NCI-H1417 (cell line): ENCODE data around the gene TP53I11.

Experiments used
- DNase-seq, 3 experiments: peaks; one replicate each; lab custom pipeline; 2025; lab: John Stamatoyannopoulos, UW

The TP53I11 gene

DNA sequence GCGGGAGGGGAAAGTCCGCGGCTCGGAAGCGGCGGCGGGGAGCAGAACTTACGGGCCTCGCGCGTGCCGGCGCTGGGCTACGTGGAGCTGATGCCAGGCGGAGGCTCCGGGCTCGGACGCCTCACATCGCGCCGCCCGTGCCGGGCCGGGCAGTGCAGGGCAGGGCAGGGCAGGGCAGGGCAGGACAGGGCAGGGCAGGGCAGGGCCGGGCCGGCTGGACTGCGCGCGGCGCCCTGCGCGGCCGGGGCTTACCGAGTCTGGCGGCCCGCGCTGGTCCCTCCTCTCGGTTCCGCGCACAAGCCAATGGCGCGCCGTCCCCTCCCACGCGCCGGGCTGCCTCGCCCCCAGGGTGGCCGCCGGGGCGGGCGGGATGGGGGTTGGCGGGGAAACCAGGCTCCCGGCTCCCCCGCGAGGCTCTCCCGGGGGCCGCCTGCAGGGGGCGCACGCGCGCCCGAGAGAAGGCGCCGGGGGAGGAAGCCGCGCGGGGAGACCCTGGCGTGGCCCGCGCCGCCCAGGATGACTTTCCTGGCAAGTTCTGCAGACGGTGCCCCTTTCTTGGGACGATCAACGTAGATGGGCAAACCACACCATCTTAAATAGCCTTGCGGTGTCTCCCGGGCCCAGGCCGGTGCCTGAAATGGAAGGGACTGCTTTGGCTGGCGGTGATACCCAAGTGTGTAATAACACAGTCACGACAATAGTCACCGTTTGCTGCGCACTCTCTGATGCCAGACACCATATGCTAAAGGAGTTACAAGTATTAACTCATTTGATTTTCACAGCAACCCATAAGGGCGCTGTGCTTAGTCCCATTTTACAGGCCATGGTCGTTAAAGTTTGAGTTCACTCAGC is at the start of gene TP53I11:
Gene TP53I11, minus strand, starts transcription at position 259 of the 852 bp plus-strand sequence. CDS start 12,548 bp downstream, outside the sequence.
- peak; percentile 66 to 80 (median 75) for DNase-seq

- DNase-seq, result no peak
These were observed 48.4 kb upstream of the TP53I11 start for GRCh38 chr11:44999068-44999467.

- DNase-seq, result no peak
These were observed 47.4 kb upstream of the TP53I11 start for GRCh38 chr11:44998051-44998450.

GRCh38 chr11:44997566-44997965 is 46.9 kb upstream of the TP53I11 start:
- DNase-seq, result no peak

DNA sequence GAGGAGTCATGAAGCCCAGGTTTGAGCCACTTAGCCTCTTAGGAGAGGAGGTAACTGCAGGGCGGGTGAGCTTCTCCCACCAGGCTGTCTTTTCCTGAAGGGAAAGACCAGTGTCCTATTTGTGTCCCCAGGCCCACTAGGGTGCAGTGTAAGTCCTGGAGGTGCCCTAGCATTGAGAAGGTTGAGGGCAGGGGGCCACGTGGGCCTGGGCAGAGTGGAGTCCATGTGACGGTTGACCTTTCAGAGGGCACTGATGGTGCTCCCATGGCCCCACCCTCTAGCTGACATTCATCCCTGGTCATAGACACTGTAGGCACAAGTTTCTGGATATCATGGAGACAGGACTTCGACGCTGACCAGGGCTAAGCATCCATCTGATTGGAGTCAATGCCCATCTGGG is 44.1 kb upstream of the TP53I11 start:
- DNase-seq, result no peak

- DNase-seq, result no peak
These were observed 43.5 kb upstream of the TP53I11 start for GRCh38 chr11:44993971-44994704.

GRCh38 chr11:44992774-44993173 is 42.1 kb upstream of the TP53I11 start:
- DNase-seq, result peak in 1 of 3 experiments; percentile 18

- no peak for DNase-seq
These were observed 41.5 kb upstream of the TP53I11 start for GRCh38 chr11:44992181-44992582.

GRCh38 chr11:44990665-44991064 is 40.0 kb upstream of the TP53I11 start:
- no peak for DNase-seq

DNA sequence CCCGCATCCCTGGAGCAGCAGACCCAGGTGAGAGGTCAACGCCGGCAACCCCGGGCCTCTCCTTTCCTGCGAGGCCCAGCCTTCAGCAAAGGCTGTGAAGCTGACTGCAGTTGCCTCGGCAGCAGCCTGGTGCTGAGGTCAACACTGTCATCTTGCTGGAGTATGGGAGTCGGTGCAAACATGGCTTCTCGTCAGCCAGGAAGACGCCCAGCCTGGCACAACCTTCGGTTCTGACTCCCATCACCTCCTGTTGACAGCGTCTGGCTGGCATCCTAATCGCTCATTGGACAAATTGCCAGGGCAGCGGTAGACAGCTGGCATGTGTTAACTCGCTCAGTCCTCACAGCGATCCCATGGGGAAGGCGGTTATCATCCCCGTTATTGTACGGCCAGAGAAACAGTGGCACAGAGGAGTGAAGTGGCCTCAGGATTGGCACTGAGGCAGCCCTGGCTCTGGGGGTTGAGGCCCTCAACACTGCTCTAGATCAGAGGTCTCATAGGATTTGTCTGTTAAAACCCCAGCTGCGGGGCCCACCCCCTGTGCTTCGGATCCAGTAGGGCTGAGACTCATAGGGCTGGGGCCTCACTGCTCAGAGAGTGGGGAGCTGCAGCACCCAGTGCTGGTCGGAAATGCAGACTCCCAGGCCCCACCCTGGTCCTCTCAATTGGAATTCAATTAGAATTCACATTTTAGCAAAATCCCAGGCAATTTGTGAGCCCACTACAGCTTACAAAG is 39.3 kb upstream of the TP53I11 start:
- peak in 2 of 3 experiments; percentile 8 to 56 for DNase-seq

DNA sequence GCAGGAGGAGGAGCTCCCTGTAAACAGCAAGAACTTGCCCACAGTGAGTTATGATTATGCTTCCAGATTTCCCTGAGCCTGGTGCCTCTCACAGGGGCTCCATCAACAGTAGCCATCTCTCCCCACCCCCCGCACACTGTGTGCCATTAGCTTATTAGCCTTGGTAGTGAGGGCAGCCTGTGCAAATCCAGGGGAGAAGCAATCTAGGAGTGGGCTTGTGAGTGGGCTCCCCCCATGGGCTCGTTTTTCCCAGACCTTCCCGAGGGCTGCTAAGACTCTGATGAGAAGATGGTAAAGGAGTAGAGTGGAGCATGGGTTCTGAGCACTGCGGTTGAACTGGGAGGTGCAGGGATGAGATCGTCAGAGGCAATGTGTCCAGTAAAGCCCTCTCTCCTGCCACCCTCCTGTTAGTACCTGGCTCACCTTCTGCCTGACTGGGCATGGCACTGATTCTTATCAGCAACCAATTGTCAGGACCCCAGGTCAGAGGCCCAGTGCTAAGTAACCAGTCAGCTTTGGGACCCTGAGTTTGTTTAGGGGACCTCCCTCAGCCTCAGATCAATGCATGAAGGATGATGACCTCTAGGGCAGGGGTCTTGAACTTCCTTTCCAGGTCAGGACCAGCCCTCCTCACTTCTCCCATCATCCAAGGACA is 38.4 kb upstream of the TP53I11 start:
- no peak for DNase-seq

- no peak for DNase-seq
These were observed 37.4 kb upstream of the TP53I11 start for GRCh38 chr11:44988111-44988510.

GRCh38 chr11:44987506-44987905 is 36.8 kb upstream of the TP53I11 start:
- DNase-seq, result peak in 1 of 3 experiments; percentile 68

DNA sequence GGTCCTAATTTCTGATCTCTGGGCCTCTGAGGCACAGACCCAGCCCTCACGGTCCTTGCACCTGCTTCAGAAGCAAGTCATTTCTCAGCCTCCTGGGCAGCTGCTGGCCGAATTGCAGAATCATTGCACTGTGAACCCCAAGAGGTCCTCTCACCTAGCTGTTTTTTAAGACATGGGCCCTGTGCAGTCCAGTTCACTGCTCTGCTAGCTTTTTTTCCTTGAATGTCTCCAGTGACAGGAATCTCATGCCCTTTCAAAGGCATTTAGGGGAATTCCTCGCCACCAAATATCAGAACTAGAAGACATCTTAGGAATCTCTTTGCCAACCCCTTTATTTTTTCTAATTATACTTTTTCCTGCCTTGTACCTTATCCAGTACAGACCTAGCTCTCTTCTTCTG is 35.6 kb upstream of the TP53I11 start:
- DNase-seq, result no peak

GRCh38 chr11:44985721-44986120 is 35.0 kb upstream of the TP53I11 start:
- no peak for DNase-seq

- DNase-seq, result no peak
These were observed 33.1 kb upstream of the TP53I11 start for GRCh38 chr11:44983786-44984185.

GRCh38 chr11:44982496-44983062 is 31.9 kb upstream of the TP53I11 start:
- DNase-seq, result no peak

GRCh38 chr11:44980533-44981427 is 30.1 kb upstream of the TP53I11 start:
- no peak for DNase-seq

DNA sequence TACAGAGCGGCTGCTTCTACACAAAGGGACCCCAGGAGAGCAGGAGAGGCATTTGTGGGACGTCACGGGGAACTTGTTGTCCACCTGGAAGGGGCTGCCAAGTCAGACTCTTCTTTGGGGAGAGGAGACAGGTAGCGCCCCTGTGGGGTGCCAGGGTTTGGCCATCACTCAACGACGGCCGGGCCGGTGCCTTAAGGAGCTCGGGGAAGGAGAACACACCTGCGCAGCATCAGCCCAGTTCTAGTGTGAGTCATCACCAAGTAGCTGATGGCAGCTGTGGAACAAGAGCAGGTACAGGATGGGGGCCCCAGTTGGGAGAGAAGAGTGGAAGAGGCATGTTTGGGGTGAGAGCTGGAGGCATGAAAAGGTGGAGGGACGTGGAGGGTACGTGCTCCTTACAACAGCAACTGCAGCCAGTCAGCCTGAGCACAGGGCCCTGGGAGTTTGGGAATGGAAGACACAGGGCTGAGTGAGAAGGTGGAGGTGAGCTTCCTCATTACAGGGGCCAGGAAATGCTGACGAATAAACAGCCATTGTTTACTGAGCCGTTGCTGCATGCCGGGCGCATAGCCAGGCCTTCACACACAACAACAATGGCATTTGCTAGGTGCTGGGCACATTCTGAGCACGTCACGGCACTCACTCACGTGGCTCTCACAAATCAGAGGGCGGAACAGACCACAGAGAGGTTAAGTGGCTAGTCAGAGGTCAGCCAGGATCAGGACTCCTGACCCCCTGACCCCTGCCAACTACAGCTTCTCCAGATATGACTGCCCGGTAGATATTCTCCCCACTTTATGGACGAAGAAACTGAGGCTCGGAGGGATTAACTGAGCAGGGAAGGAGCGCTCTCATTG is 29.1 kb upstream of the TP53I11 start:
- peak in 2 of 3 experiments; percentile 75 to 80 for DNase-seq

- peak; percentile 33 to 97 (median 90) for DNase-seq
These were observed 28.3 kb upstream of the TP53I11 start for GRCh38 chr11:44978961-44979331.
